Measurements from ENCODE around the gene PPM1A. TPM values are rescaled to one million over a fixed set of nuclear protein-coding genes. Genes with fewer than 3 reads are reported as not detected.

PPM1A gene
- total RNA-seq, 1 experiment from 2014 or later: 28.1 TPM

GRCh38 chr14:60311417-60311816 lies 62.4 kb downstream of the PPM1A start:
- Histone ChIP-seq H3K27ac (ENCODE audit: low read length) (no peak overlapping the region), H3K4me3 (ENCODE audit: low read depth in 2 of 2, low read length in 2 of 2) (no peak overlapping the region), H3K4me1 (ENCODE audit: control insufficient read depth, insufficient read depth, low read length) (no peaks in the 10 kb centered on the region), H3K9me3 (ENCODE audit: control insufficient read depth, insufficient read depth, low read depth, low read length) (no peaks in the 10 kb centered on the region), H3K36me3 (ENCODE audit: control insufficient read depth, insufficient read depth, low read length) (no peaks in the 10 kb centered on the region), H3K27me3 (ENCODE audit: control insufficient read depth, insufficient read depth, low read length) (no peaks in the 10 kb centered on the region)
- TF ChIP-seq POLR2AphosphoS5 (IDR thresholded peaks at IDR 0.05; ENCODE audit: low read depth, low read length) (no peak), CTCF (IDR thresholded peaks at IDR 0.05) (no peak), SIN3A (IDR thresholded peaks at IDR 0.05; ENCODE audit: borderline replicate concordance, insufficient read depth, low read depth, low read length) (no peak), TCF7L2 (IDR thresholded peaks at IDR 0.05; ENCODE audit: low read depth, low read length) (no peak), REST (IDR thresholded peaks at IDR 0.05; ENCODE audit: insufficient read depth in 1 of 2, low read depth in 2 of 2, low read length in 1 of 2) (no peak)
- no peak for DNase-seq (ENCODE audit: low read depth, low spot score)
- in situ Hi-C loops (cut with HindIII; ENCODE audit: low pct_unique_long_range_greater_than_20kb, low sequenced_read_pairs) (no loop called here), intact Hi-C loops (cut with micrococcal nuclease; ENCODE audit: unreplicated experiment) (no loop called here)
- CTCF ChIA-PET: no interaction called here
- ATAC-seq: no peak
- BruUV-seq (replicated peaks): no TSS peak
- POLR2A ChIA-PET: interaction anchor here (0.6 kb wide), 1 partner anchor 17 kb away, joined by 3 read pairs; no protein-coding TSS in a partner anchor

GRCh38 chr14:60313093-60313492 lies 64.1 kb downstream of the PPM1A start:
- Histone ChIP-seq H3K4me1 (ENCODE audit: control insufficient read depth, insufficient read depth, low read length) (no peaks in the 10 kb centered on the region), H3K9me3 (ENCODE audit: control insufficient read depth, insufficient read depth, low read depth, low read length) (no peaks in the 10 kb centered on the region), H3K36me3 (ENCODE audit: control insufficient read depth, insufficient read depth, low read length) (no peaks in the 10 kb centered on the region), H3K27ac (ENCODE audit: low read length) (no peak overlapping the region), H3K27me3 (ENCODE audit: control insufficient read depth, insufficient read depth, low read length) (no peaks in the 10 kb centered on the region), H3K4me3 (ENCODE audit: low read depth in 2 of 2, low read length in 2 of 2) (no peak overlapping the region)
- intact Hi-C loops (cut with micrococcal nuclease; ENCODE audit: unreplicated experiment) (no loop called here), in situ Hi-C loops (cut with HindIII; ENCODE audit: low pct_unique_long_range_greater_than_20kb, low sequenced_read_pairs) (no loop called here)
- CTCF ChIA-PET: no interaction called here
- DNase-seq (ENCODE audit: low read depth, low spot score) (no peak), ATAC-seq (no peak)
- BruUV-seq (replicated peaks): no TSS peak
- POLR2A ChIA-PET: interaction anchor here (0.7 kb wide), 1 partner anchor 26 kb away, joined by 3 read pairs; no protein-coding TSS in a partner anchor
- no peak for TF ChIP-seq CTCF (IDR thresholded peaks at IDR 0.05)
- no peak for TF ChIP-seq TCF7L2 (IDR thresholded peaks at IDR 0.05; ENCODE audit: low read depth, low read length)
- TF ChIP-seq REST (IDR thresholded peaks at IDR 0.05; ENCODE audit: insufficient read depth in 1 of 2, low read depth in 2 of 2, low read length in 1 of 2): no peak
- no peak for TF ChIP-seq POLR2AphosphoS5 (IDR thresholded peaks at IDR 0.05; ENCODE audit: low read depth, low read length)
- no peak for TF ChIP-seq SIN3A (IDR thresholded peaks at IDR 0.05; ENCODE audit: borderline replicate concordance, insufficient read depth, low read depth, low read length)

Measured in Panc1 (cell line).